Stimulated activated memory B cell treated with anti-CD40 and anti-IgM and Interleukin-4, amounts not matched to agents 10 μg/mL and 1 μg/mL and 100 μg/mL, for 72 hours (primary cell): ENCODE measurements around the gene ZCCHC7.
A peak's percentile ranks its signal among the peaks of the same experiment; 100 is the strongest.
"Not testable (repeated sequence)": the region's sequence is repeated elsewhere in the genome, so short reads cannot be mapped to it uniquely, and the experiment has no call there.

ENCODE experiments used
- ATAC-seq: fragments of 150-1000 bp; cut with Tn5 transposase; 2 replicates; pipeline ENCODE4 v1.10.0; 2021
- H3K27ac Mint-ChIP-seq: one replicate; pipeline ENCODE4 v1.8.0; 2022; ENCODE audit warnings: mild to moderate bottlenecking, mixed read lengths
- H3K27me3 Mint-ChIP-seq: one replicate; pipeline ENCODE4 v1.8.0; 2022; ENCODE audit warnings: mixed read lengths
- H3K36me3 Mint-ChIP-seq: one replicate; pipeline ENCODE4 v1.8.0; 2022; ENCODE audit warnings: mixed read lengths
- H3K4me1 Mint-ChIP-seq: one replicate; pipeline ENCODE4 v1.8.0; 2022; ENCODE audit warnings: mixed read lengths
- H3K4me3 Mint-ChIP-seq: one replicate; pipeline ENCODE4 v1.8.0; 2022; ENCODE audit warnings: mild to moderate bottlenecking, moderate library complexity, mixed read lengths
- H3K9me3 Mint-ChIP-seq: one replicate; pipeline ENCODE4 v1.8.0; 2022; ENCODE audit warnings: mixed read lengths

Gene ZCCHC7

GRCh38 chr9:37293664-37294524 is 173.5 kb downstream of the ZCCHC7 start:
- Mint-ChIP-seq H3K9me3 (peaks cover 6% of the 10 kb centered on the region), H3K27me3 (no peaks in the 10 kb centered on the region), H3K36me3 (peaks cover 32% of the 10 kb centered on the region), H3K4me3 (peak overlapping the region; percentile 48), H3K27ac (peak overlapping the region; percentile 81), H3K4me1 (peaks cover 91% of the 10 kb centered on the region)
- ATAC-seq: peak; percentile 89

DNA sequence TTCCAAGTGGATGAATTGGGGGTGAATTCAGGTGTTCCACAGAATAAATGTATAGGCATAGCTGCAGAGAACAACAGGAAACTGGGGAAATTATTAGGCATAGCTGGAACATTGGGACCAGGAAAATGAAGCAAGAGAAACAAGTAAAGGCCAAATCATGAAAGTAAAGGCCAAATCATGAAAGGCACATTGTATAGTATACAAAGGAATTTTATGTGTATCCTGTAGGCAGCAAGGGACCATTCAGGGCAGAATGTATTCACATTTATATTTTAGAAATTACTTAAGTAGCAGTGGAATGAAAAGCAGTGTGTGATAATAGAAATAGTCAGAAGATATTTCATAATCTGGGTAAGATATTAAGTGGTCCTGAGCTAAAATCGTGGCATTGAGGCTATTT is 174.8 kb downstream of the ZCCHC7 start:
- peak overlapping the region; percentile 81 for H3K27ac Mint-ChIP-seq
- H3K4me1 Mint-ChIP-seq: peaks cover 91% of the 10 kb centered on the region
- H3K4me3 Mint-ChIP-seq: peak overlapping the region; percentile 6
- H3K36me3 Mint-ChIP-seq: peaks cover 27% of the 10 kb centered on the region
- peaks cover 6% of the 10 kb centered on the region for H3K9me3 Mint-ChIP-seq
- no peaks in the 10 kb centered on the region for H3K27me3 Mint-ChIP-seq
- ATAC-seq: no peak

GRCh38 chr9:37295796-37296195 is 175.4 kb downstream of the ZCCHC7 start:
- H3K36me3 Mint-ChIP-seq: peaks cover 27% of the 10 kb centered on the region
- H3K9me3 Mint-ChIP-seq: peaks cover 6% of the 10 kb centered on the region
- no peak for ATAC-seq
- H3K27me3 Mint-ChIP-seq: no peaks in the 10 kb centered on the region
- H3K4me3 Mint-ChIP-seq: peak overlapping the region; percentile 2
- H3K4me1 Mint-ChIP-seq: peaks cover 91% of the 10 kb centered on the region
- H3K27ac Mint-ChIP-seq: peak overlapping the region; percentile 81

GRCh38 chr9:37297592-37297991 is 177.2 kb downstream of the ZCCHC7 start:
- Mint-ChIP-seq H3K27me3 (no peaks in the 10 kb centered on the region), H3K9me3 (peaks cover 6% of the 10 kb centered on the region), H3K36me3 (peaks cover 27% of the 10 kb centered on the region), H3K27ac (peak overlapping the region; percentile 66), H3K4me3 (no peak overlapping the region), H3K4me1 (peaks cover 94% of the 10 kb centered on the region)
- ATAC-seq: no peak

DNA sequence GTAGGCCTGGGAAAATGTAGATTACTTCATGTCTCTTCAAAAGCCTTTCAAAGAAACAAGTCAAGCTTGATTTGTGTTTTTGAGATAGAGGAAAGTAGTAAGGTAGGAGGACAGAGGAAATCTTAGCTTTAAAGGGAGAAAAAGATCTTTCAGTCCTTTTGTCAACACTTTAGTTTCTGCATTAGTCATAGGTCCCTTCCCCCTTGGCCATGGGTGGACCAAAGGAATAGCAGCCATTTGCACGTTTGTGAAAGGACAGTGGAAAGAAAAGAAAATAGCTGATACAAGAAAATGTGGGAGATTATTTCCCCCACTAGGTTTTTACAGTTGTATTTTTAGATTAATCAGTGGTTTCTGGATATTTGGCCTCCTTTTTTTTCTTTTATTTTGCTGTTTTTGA is 180.2 kb downstream of the ZCCHC7 start:
- H3K4me3 Mint-ChIP-seq: peak overlapping the region; percentile 25
- no peak for ATAC-seq
- H3K27ac Mint-ChIP-seq: peak overlapping the region; percentile 66
- no peaks in the 10 kb centered on the region for H3K27me3 Mint-ChIP-seq
- peaks cover 93% of the 10 kb centered on the region for H3K4me1 Mint-ChIP-seq
- H3K36me3 Mint-ChIP-seq: peaks cover 51% of the 10 kb centered on the region
- peaks cover 5% of the 10 kb centered on the region for H3K9me3 Mint-ChIP-seq

DNA sequence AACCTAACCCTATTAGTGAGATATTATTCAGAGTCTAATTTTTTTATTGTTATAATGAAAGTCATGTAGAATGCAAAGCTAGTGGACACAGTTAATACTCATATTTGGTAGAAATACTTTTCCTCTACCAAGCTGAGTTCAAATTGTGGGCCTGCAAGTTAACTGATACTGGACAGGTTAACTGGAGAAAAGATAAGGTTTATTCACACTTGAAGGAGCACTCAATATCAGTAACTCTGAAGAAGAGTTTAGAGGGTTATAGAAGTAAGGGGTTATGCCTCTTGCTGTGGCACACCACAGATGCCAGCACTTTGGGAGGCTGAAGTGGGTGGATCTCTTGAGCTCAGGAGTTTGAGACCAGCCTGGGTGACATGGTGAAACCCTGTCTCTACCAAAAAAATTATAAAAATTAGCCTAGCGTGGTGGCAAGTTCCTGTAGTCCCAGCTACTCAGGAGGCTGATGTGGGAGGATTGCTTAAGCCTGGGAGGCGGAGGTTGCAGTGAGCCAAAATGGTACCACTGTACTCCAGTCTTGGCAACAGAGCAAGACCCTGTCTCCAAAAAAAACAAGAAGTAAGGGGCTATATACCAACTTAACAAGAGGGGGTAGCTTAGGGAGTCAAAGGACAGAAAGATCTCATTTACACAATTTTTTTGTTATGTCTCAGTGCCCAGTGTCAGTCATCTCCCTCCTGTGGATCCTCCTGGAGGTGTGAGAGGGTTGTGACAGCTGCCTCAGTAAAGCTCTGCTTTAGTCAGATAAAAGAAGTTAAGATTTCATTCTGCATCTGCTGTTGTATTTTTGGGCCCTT is 180.9 kb downstream of the ZCCHC7 start:
- Mint-ChIP-seq H3K36me3 (peaks cover 47% of the 10 kb centered on the region), H3K27me3 (no peaks in the 10 kb centered on the region), H3K4me1 (peaks cover 87% of the 10 kb centered on the region), H3K27ac (peak overlapping the region; percentile 66), H3K4me3 (no peak overlapping the region), H3K9me3 (peaks cover 3% of the 10 kb centered on the region)
- ATAC-seq: peak; percentile 40

GRCh38 chr9:37301854-37302172 is 181.4 kb downstream of the ZCCHC7 start:
- H3K27ac Mint-ChIP-seq: peak overlapping the region; percentile 66

DNA sequence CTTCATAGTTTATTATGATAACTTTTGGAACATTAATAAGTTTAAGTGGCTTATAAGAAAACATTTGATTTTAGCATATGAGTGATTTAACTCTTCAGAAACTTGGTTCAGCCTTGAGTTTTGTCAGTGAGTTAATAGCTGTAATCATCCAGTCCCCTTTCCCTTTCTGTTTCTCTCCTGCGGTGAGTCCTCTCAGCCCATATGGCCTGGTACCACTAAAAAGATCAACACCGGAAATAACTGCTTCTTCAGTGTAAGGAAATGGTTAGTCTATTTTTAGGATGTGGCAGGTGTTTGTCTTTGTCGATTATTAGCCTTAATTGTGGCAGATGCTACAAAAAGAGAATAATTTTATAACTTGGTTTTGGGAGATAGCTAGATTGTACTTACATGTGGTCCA is 181.9 kb downstream of the ZCCHC7 start:
- Mint-ChIP-seq H3K9me3 (no peaks in the 10 kb centered on the region), H3K27ac (peak overlapping the region; percentile 66), H3K4me1 (peaks cover 81% of the 10 kb centered on the region), H3K27me3 (no peaks in the 10 kb centered on the region), H3K4me3 (peak overlapping the region; percentile 44), H3K36me3 (peaks cover 42% of the 10 kb centered on the region)
- peak; percentile 98 for ATAC-seq

More at GRCh38 chr9:37301854-37302172, 181.4 kb downstream of the ZCCHC7 start:
- ATAC-seq: no peak
- no peaks in the 10 kb centered on the region for H3K27me3 Mint-ChIP-seq
- H3K36me3 Mint-ChIP-seq: peaks cover 42% of the 10 kb centered on the region
- H3K4me1 Mint-ChIP-seq: peaks cover 81% of the 10 kb centered on the region
- no peaks in the 10 kb centered on the region for H3K9me3 Mint-ChIP-seq
- H3K4me3 Mint-ChIP-seq: no peak overlapping the region

DNA sequence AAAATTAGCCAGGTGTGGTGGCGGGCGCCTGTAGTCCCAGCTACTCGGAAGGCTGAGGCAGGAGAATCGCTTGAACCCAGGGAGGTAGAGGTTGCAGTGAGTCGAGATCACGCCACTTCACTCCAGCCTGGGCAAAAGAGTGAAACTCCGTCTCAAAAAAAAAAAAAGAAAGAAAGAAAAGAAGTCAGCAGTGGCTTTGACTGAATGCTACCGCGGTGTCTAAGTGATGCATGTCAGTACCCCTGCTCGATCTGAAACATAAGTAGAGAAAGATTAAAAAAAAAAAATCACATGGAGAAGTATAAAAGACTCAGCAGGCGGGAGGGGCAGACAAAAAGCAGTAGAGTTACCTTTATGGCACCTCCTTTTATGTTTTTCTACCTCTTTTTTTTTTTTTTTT is 182.9 kb downstream of the ZCCHC7 start:
- Mint-ChIP-seq H3K36me3 (peaks cover 40% of the 10 kb centered on the region), H3K4me3 (peak overlapping the region; percentile 51), H3K27ac (peak overlapping the region; percentile 66), H3K4me1 (peaks cover 76% of the 10 kb centered on the region)
- ATAC-seq, H3K27me3 Mint-ChIP-seq, H3K9me3 Mint-ChIP-seq: not testable (repeated sequence)

- Mint-ChIP-seq H3K4me1 (peaks cover 34% of the 10 kb centered on the region), H3K27ac (peak overlapping the region; percentile 59), H3K9me3 (no peaks in the 10 kb centered on the region), H3K27me3 (no peaks in the 10 kb centered on the region), H3K4me3 (no peak overlapping the region), H3K36me3 (peaks cover 36% of the 10 kb centered on the region)
- ATAC-seq: peak; percentile 72
These were observed 188.8 kb downstream of the ZCCHC7 start for GRCh38 chr9:37309136-37309535.

- no peak for ATAC-seq
- H3K36me3 Mint-ChIP-seq: peaks cover 25% of the 10 kb centered on the region
- H3K27ac Mint-ChIP-seq: no peak overlapping the region
- H3K27me3 Mint-ChIP-seq: no peaks in the 10 kb centered on the region
- H3K9me3 Mint-ChIP-seq: no peaks in the 10 kb centered on the region
- no peak overlapping the region for H3K4me3 Mint-ChIP-seq
- H3K4me1 Mint-ChIP-seq: peaks cover 20% of the 10 kb centered on the region
These were observed 191.7 kb downstream of the ZCCHC7 start for GRCh38 chr9:37311938-37312708.

GRCh38 chr9:37324261-37324683 is 203.9 kb downstream of the ZCCHC7 start:
- H3K36me3 Mint-ChIP-seq: peaks cover 22% of the 10 kb centered on the region
- peak; percentile 92 for ATAC-seq
- H3K4me3 Mint-ChIP-seq: peak overlapping the region; percentile 58
- H3K9me3 Mint-ChIP-seq: peaks cover 2% of the 10 kb centered on the region
- peak overlapping the region; percentile 94 for H3K27ac Mint-ChIP-seq
- H3K27me3 Mint-ChIP-seq: no peaks in the 10 kb centered on the region
- H3K4me1 Mint-ChIP-seq: peaks cover 45% of the 10 kb centered on the region

GRCh38 chr9:37324691-37325490 is 204.5 kb downstream of the ZCCHC7 start:
- peaks cover 16% of the 10 kb centered on the region for H3K36me3 Mint-ChIP-seq
- H3K4me1 Mint-ChIP-seq: peaks cover 45% of the 10 kb centered on the region
- H3K27me3 Mint-ChIP-seq: no peaks in the 10 kb centered on the region
- peak overlapping the region; percentile 58 for H3K4me3 Mint-ChIP-seq
- peak overlapping the region; percentile 94 for H3K27ac Mint-ChIP-seq
- ATAC-seq: peak; percentile 86
- peaks cover 2% of the 10 kb centered on the region for H3K9me3 Mint-ChIP-seq

GRCh38 chr9:37325778-37326177 is 205.4 kb downstream of the ZCCHC7 start:
- no peaks in the 10 kb centered on the region for H3K27me3 Mint-ChIP-seq
- H3K9me3 Mint-ChIP-seq: no peaks in the 10 kb centered on the region
- peaks cover 8% of the 10 kb centered on the region for H3K36me3 Mint-ChIP-seq
- no peak overlapping the region for H3K27ac Mint-ChIP-seq
- no peak overlapping the region for H3K4me3 Mint-ChIP-seq
- H3K4me1 Mint-ChIP-seq: peaks cover 45% of the 10 kb centered on the region
- no peak for ATAC-seq
